ENCODE measurements around the gene AAR2.

AAR2 gene

GRCh38 chr20:36303831-36304230, 67.6 kb downstream of the AAR2 start:
- WGBS, 2 experiments (ENCODE audit: insufficient coverage in 2 of 2), result 67 to 81% methylated on average over 1 of the region's 1 CpG
- peaks cover 5% of the 10 kb centered on the region for H3K4me1 ChIP-seq (ENCODE audit: control insufficient read depth, insufficient read depth, low read length, poor library complexity, severe bottlenecking)
- no peak overlapping the region for H3K27ac ChIP-seq (ENCODE audit: low read depth, low read length, severe bottlenecking)
- H3K36me3 ChIP-seq (ENCODE audit: control insufficient read depth, insufficient read depth, low read length), result no peaks in the 10 kb centered on the region
- no peaks in the 10 kb centered on the region for H3K9me3 ChIP-seq (ENCODE audit: control insufficient read depth, low read length)
- no peak overlapping the region for H3K4me3 ChIP-seq (ENCODE audit: extremely low read depth, insufficient read depth, low read length, poor library complexity, severe bottlenecking)

DNA sequence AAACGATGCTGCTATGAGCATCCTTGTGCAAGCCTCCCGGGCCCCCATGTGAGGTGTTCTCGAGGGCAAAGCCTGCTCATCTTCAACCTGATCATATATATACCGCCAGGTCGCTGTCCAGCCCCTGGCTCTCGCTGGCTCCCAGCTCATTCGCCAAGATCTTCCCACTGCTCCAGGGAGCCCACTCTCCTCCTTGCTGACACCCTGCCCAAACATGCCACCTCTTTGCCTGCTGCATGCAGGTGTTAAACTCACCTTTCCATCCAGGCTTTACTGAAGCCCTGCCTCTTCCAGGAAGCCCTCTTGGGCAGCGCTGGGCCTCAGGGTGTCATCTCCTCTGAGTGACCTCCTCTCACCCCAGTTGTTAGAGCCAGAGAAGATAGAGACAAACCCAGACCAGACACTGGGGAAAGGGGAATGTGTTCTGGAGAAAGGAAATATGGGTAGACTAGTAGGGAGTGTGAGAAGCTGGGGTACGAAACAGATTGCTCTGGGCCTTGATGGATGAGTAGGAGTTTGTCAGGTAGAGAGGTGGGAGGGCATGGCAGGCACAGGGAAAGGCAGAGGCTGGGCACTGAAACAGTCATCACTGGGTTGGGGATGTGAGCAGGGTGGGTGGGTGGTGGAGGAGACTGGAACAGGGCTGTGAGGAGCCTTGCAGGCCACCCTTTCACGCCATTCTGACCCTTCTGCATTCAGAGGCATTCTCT, 68.7 kb downstream of the AAR2 start:
- 64 to 70% methylated on average over 9 to 10 of the region's 10 CpGs for whole genome bisulfite sequencing, 2 experiments (ENCODE audit: insufficient coverage in 2 of 2)
- Histone ChIP-seq H3K4me1 (ENCODE audit: control insufficient read depth, insufficient read depth, low read length, poor library complexity, severe bottlenecking) (peaks cover 5% of the 10 kb centered on the region), H3K27ac (ENCODE audit: low read depth, low read length, severe bottlenecking) (no peak overlapping the region), H3K4me3 (ENCODE audit: extremely low read depth, insufficient read depth, low read length, poor library complexity, severe bottlenecking) (no peak overlapping the region), H3K9me3 (ENCODE audit: control insufficient read depth, low read length) (no peaks in the 10 kb centered on the region), H3K36me3 (ENCODE audit: control insufficient read depth, insufficient read depth, low read length) (no peaks in the 10 kb centered on the region)

DNA sequence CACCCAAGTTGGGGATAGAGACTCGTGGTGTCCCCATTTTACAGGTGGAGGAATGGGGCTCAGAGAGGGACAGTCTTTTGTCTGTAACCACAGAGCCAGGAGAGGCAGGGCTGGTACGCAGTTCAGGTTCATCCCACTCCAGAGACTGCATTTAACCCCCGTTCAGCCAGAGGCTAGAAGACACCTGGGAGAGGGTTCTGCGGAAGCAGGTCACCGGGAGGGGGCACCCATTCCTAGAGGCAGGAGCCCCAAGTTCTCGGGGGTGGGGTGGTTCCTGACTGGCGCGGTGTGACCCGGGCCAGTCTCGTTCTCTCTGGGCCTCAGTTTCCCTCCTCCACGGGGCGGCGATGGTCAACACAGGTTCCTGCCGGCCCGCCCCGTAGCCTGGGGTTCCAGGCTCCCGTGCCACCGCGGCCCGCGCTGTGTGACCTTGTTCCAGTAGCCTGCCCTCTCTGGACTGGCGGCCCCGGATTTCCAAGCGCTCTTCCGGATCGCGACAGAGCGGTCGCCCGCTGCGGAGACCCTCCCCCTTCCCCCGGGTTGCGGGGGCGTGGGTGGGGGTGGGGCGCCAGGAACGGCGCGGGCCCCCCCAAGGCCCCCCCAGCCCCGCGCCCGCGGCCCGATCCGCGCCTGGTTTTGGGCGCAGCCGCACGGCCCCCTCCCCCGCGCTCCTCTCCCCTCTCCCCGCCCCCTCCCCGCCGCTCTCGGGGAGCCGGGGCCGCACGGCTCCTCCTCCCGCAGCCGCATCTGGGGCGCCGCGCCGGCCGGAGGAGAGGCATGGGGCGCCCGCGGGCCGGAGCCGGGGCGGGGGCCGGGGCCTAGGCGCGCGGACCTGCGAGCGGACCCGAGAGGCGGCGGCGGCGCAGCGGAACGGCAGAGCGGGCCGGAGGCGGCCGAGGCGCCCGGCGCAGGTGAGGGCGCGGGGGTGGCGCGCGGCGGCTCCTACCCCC, 69.6 kb downstream of the AAR2 start, which contains the start of gene DLGAP4:
TSS of gene DLGAP4 (plus strand) at position 738 of the 950 bp plus-strand sequence. CDS start 125,379 bp downstream, outside the sequence.
- peak within 1 kb of the TSS; percentile 35 for H3K4me3 ChIP-seq (ENCODE audit: extremely low read depth, insufficient read depth, low read length, poor library complexity, severe bottlenecking)
- H3K4me1 ChIP-seq (ENCODE audit: control insufficient read depth, insufficient read depth, low read length, poor library complexity, severe bottlenecking), result peaks cover 5% of the 10 kb centered on the region
- 3 to 4% methylated on average over 36 to 44 of the region's 96 CpGs for WGBS, 2 experiments (ENCODE audit: insufficient coverage in 2 of 2)
- no peaks in the 10 kb centered on the region for H3K9me3 ChIP-seq (ENCODE audit: control insufficient read depth, low read length)
- no peaks in the 10 kb centered on the region for H3K36me3 ChIP-seq (ENCODE audit: control insufficient read depth, insufficient read depth, low read length)
- H3K27ac ChIP-seq (ENCODE audit: low read depth, low read length, severe bottlenecking), result no peak within 1 kb of the TSS

Data from mesodermal cell (in vitro differentiated cells).